ENCODE data around the gene NOTCH1. TPM values are rescaled to one million over a fixed set of nuclear protein-coding genes. Genes with fewer than 3 reads are reported as not detected.

Gene NOTCH1
- total RNA-seq, 4 donors from 2014 or later, result 48.6 to 90.6 (median 58.8) TPM

DNA sequence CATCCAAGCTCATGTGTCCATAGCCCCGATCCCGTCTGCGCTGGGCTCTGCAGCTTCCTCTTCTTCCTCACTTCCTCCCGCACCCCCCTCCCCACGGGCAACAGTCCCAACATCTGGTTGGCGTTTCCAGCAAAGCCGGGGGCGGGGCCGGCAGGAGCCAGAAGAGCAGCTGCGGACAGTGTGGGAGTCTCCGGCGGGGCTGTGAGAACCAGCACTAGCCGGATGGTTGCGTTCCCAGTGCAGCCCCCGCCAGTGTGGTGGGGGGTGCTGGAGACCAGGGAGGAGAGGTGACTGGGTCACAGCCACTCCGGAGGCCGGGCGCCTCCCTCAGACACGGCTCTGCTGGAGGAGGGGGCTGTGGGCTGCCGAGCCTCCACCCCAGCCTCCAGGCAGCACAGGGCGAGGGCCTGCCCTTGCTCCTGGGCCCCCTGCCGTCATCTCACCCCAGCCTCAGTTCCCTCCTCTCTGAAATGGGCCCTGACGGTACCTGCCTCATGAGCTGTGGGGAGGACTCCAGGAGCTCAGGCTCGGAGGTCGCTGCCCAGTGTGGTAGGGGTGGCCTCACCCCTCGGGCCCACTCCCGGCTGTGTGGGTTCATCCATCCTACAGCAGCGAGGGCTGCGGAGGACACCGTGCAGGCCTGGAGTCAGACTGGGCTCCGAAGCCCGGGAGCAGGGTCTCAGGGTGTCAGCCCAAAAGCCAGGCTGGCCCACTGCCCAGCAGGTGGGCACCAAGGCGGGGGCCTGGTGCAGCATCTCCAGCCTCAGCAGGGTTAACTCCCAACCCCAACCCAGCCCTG, 41.5 kb upstream of the NOTCH1 start:
- no peak for DNase-seq (ENCODE audit: extremely low spot score)
- Histone ChIP-seq H3K9me3 (no peaks in the 10 kb centered on the region), H3K27me3 (peaks cover 0 to 9% (median 2%) of the 10 kb centered on the region in 4 donors), H3K27ac (replicated peaks in 1 of 4) (no peak overlapping the region), H3K4me1 (peaks cover 55 to 81% (median 66%) of the 10 kb centered on the region in 4 donors), H3K4me3 (no peak overlapping the region), H3K36me3 (no peaks in the 10 kb centered on the region)
- 22% methylated on average over 25 of the region's 33 CpGs for WGBS
- intact Hi-C loops (cut with DNase I), result no loop called here
- TF ChIP-seq POLR2AphosphoS5 (IDR thresholded peaks at IDR 0.05) (no peak), POLR2A (IDR thresholded peaks at IDR 0.05; ENCODE audit: low read depth) (no peak), EP300 (IDR thresholded peaks at IDR 0.05) (no peak)
- TF ChIP-seq, protein P1, sequence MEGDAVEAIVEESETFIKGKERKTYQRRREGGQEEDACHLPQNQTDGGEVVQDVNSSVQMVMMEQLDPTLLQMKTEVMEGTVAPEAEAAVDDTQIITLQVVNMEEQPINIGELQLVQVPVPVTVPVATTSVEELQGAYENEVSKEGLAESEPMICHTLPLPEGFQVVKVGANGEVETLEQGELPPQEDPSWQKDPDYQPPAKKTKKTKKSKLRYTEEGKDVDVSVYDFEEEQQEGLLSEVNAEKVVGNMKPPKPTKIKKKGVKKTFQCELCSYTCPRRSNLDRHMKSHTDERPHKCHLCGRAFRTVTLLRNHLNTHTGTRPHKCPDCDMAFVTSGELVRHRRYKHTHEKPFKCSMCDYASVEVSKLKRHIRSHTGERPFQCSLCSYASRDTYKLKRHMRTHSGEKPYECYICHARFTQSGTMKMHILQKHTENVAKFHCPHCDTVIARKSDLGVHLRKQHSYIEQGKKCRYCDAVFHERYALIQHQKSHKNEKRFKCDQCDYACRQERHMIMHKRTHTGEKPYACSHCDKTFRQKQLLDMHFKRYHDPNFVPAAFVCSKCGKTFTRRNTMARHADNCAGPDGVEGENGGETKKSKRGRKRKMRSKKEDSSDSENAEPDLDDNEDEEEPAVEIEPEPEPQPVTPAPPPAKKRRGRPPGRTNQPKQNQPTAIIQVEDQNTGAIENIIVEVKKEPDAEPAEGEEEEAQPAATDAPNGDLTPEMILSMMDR (IDR thresholded peaks at IDR 0.05), result no peak

DNA sequence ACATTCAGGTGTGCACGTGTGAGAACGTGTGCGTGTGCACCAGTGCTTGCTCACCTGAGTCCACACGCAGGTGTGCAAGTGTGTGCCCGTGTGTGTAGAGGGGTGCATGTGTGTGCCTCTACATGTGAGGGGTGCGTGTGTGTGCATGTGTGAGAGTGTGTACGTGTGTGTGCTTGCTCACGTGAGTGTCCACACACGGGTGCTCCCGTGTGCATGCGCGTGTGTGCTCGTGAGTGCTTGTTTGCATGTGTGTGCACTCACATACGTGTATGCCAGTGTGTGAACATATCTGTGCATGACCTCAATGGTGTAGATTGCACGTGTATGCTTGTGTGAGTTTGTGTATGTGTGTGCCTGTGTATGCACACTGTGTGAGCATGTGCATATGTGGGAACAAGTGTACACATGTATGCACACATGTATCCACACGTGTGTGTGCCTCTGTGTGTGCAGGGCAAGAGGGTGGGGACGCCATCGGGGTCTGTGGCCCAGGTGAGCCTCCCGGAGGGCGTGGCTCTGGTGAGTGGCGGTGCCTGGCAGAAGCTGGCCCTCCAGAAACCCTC, 40.6 kb upstream of the NOTCH1 start:
- 71% methylated on average over 6 of the region's 21 CpGs for WGBS
- TF ChIP-seq, protein P1 (IDR thresholded peaks at IDR 0.05), result no peak
- TF ChIP-seq POLR2A (IDR thresholded peaks at IDR 0.05; ENCODE audit: low read depth) (no peak), EP300 (IDR thresholded peaks at IDR 0.05) (no peak), POLR2AphosphoS5 (IDR thresholded peaks at IDR 0.05) (no peak)
- intact Hi-C loops (cut with DNase I), result no loop called here
- Histone ChIP-seq H3K36me3 (no peaks in the 10 kb centered on the region), H3K27ac (replicated peaks in 1 of 4) (no peak overlapping the region), H3K4me1 (peaks cover 55 to 80% (median 66%) of the 10 kb centered on the region in 4 donors), H3K4me3 (no peak overlapping the region), H3K9me3 (no peaks in the 10 kb centered on the region), H3K27me3 (peaks cover 0 to 9% (median 2%) of the 10 kb centered on the region in 4 donors)
- no peak for DNase-seq (ENCODE audit: extremely low spot score)

DNA sequence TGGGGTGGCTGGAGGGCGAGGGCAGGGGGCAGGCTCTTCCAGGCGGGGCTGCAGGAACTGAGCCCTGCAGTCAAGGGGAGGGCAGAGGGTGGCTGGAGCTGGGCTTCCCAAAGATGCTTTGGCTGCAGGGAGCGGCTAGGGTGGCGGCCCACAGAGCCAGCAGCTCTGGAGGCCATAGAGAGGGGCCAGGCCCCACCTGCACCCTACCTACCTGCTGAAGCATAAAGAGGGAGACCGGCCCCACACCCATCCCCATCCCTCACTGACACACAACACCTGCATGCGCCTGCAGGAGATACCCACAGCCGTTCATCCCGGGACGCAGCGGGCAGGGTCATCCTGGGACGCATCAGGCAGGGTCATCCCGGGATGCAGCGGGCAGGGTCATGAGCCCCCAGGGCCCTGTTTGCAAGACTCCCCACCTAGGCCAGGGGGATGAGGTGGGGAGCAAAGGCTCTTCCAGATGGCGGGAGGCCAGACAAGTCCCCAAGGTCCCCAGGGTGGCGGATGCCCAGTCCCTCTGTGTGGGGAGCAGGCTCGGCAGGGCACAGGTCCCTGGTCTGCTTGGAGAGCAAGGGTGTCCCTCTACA, 39.8 kb upstream of the NOTCH1 start:
- intact Hi-C loops (cut with DNase I), result no loop called here
- no peaks in the 10 kb centered on the region for H3K36me3 ChIP-seq
- H3K4me1 ChIP-seq, result peaks cover 51 to 72% (median 58%) of the 10 kb centered on the region in 4 donors
- DNase-seq (ENCODE audit: extremely low spot score), result no peak
- WGBS, result 100% methylated on average over 1 of the region's 16 CpGs
- H3K4me3 ChIP-seq, result no peak overlapping the region
- no peak overlapping the region for H3K27ac ChIP-seq (replicated peaks in 1 of 4)
- H3K9me3 ChIP-seq, result no peaks in the 10 kb centered on the region
- H3K27me3 ChIP-seq, result peaks cover 0 to 9% (median 2%) of the 10 kb centered on the region in 4 donors
- TF ChIP-seq POLR2A (IDR thresholded peaks at IDR 0.05; ENCODE audit: low read depth) (no peak), EP300 (IDR thresholded peaks at IDR 0.05) (no peak), POLR2AphosphoS5 (IDR thresholded peaks at IDR 0.05) (no peak)
- TF ChIP-seq, protein P1 (IDR thresholded peaks at IDR 0.05), result no peak

DNA sequence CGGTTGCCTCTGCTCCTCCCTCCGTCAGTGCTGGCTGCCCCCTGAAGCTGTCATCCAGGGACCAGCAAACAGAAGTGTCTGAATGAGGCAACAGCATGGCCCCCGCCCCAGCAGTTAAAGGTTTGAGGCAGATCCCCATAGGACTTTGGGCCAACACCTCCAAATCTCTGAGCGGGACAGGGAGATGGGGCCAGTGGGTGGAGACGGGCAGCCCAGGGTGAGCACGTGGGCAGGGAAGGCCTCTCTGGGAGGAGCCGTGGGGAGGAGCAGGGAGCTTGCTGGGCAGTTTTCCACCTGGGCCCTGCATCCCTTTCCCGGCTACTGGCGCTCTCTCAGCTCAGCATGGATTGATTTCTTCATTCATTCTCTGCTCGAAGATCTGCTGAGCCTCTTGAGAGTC, 39.1 kb upstream of the NOTCH1 start:
- peaks cover 45 to 65% (median 51%) of the 10 kb centered on the region in 4 donors for H3K4me1 ChIP-seq
- H3K27me3 ChIP-seq, result peaks cover 0 to 9% (median 2%) of the 10 kb centered on the region in 4 donors
- DNase-seq (ENCODE audit: extremely low spot score), result no peak
- no peaks in the 10 kb centered on the region for H3K36me3 ChIP-seq
- intact Hi-C loops (cut with DNase I), result no loop called here
- TF ChIP-seq EP300 (IDR thresholded peaks at IDR 0.05) (no peak), POLR2AphosphoS5 (IDR thresholded peaks at IDR 0.05) (no peak), POLR2A (IDR thresholded peaks at IDR 0.05; ENCODE audit: low read depth) (no peak)
- TF ChIP-seq, protein P1 (IDR thresholded peaks at IDR 0.05), result no peak
- no peak overlapping the region for H3K27ac ChIP-seq (replicated peaks in 1 of 4)
- no peaks in the 10 kb centered on the region for H3K9me3 ChIP-seq
- 80% methylated on average over 3 of the region's 10 CpGs for WGBS
- no peak overlapping the region for H3K4me3 ChIP-seq
